GM12864 (cell line): ENCODE measurements around the gene MEIS1.

Experiments
- DNase-seq: peaks from one replicate; pipeline ENCODE4 v3.0.0-alpha.2; 2011; ENCODE audit warnings: low read depth
- H3K4me3 ChIP-seq: 2 replicates; pipeline ENCODE4 v1.5.1; 2011; ENCODE audit warnings: mild to moderate bottlenecking, low read depth, low read length, control low read depth
- TF ChIP-seq, protein P1 (sequence below): IDR thresholded peaks from 2 replicates; pipeline ENCODE4 v1.5.1; 2011; ENCODE audit warnings: low read depth, mild to moderate bottlenecking, moderate library complexity, low read length, control low read depth, inconsistent platforms; ENCODE audit errors: missing control alignments

Gene MEIS1

GRCh38 chr2:66508484-66509071, 73.7 kb downstream of the MEIS1 start:
- no peak for DNase-seq
- no peak overlapping the region for H3K4me3 ChIP-seq
- TF ChIP-seq, protein P1, sequence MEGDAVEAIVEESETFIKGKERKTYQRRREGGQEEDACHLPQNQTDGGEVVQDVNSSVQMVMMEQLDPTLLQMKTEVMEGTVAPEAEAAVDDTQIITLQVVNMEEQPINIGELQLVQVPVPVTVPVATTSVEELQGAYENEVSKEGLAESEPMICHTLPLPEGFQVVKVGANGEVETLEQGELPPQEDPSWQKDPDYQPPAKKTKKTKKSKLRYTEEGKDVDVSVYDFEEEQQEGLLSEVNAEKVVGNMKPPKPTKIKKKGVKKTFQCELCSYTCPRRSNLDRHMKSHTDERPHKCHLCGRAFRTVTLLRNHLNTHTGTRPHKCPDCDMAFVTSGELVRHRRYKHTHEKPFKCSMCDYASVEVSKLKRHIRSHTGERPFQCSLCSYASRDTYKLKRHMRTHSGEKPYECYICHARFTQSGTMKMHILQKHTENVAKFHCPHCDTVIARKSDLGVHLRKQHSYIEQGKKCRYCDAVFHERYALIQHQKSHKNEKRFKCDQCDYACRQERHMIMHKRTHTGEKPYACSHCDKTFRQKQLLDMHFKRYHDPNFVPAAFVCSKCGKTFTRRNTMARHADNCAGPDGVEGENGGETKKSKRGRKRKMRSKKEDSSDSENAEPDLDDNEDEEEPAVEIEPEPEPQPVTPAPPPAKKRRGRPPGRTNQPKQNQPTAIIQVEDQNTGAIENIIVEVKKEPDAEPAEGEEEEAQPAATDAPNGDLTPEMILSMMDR: no peak

DNA sequence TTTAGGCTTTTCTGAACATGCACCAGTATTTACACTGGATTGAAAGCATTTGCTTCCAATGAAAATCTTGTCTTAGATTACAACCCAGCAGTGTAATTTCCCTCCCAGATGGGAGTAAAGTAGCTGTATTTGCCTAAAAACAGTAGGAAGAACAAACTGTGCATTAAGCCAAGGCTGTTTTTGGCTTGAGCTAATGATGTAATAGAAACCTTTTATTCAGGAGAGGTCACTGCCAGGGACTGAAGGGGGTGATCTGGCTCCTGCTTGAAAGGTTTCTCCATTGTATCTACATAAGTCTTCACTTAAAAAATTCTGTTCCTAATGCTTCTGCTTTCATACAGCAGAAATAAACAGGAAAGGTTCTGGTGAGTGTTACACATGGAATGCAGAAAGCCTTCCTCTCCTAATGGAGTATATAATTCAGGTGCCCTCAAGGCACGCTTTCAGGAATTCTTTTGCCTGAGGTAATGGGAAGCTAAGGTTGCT, 74.4 kb downstream of the MEIS1 start:
- H3K4me3 ChIP-seq: no peak overlapping the region
- TF ChIP-seq, protein P1: no peak
- no peak for DNase-seq

GRCh38 chr2:66512626-66513025, 77.7 kb downstream of the MEIS1 start:
- no peak for DNase-seq
- TF ChIP-seq, protein P1: no peak
- no peak overlapping the region for H3K4me3 ChIP-seq

GRCh38 chr2:66515743-66516142, 80.8 kb downstream of the MEIS1 start:
- TF ChIP-seq, protein P1: no peak
- H3K4me3 ChIP-seq: no peak overlapping the region
- DNase-seq: no peak

DNA sequence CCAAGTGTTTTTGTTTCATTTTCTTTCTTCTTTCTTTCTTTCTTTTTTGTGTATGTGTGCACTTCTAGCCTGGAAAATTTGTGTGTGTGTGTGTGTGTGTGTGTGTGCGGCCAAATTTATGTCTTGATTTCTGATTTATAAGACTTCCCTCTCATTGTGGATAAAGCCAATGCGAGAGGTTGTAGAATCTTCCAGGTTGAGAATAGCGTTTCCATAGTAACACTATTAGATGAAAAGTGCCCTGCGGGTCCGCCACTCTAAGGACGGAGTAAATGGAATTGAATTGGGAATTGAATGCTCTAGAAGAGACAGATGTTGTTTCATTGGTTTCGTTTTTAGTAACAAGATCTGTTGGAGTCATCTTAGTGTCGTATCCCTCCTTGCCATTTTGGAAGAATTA, 81.6 kb downstream of the MEIS1 start:
- H3K4me3 ChIP-seq: no peak overlapping the region
- TF ChIP-seq, protein P1: no peak
- no peak for DNase-seq

GRCh38 chr2:66517772-66518171, 82.8 kb downstream of the MEIS1 start:
- no peak overlapping the region for H3K4me3 ChIP-seq
- no peak for DNase-seq
- TF ChIP-seq, protein P1: no peak

DNA sequence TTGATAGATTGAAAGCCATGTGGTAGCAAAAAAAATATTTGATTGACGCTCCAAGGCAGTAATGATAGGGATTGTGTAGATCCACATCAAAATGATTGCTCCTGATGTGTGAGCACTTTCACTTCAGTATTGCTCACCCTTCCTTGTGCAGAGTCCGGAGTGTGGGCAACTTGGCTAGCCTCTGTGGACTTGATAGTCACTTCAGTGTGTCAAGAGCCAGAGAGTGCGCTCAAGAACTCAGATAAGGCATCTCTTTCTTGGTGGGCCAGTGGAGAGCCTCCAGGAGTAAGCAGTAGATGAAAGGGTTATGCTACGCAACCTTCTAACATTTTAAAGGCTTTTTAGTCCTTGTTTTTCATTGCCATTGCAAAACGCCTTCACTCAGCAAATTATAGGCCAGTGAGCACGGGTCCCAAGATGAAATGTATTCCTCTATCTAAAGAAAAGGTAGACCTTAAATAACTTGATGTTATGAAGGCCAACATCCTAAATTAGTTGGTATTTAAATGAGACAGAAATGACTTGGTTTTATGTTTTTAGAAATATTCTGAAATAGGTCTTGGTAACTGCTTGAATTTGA, 84.4 kb downstream of the MEIS1 start:
- H3K4me3 ChIP-seq: no peak overlapping the region
- TF ChIP-seq, protein P1: no peak
- no peak for DNase-seq
